Fibroblast of lung (primary cell): Measurements from ENCODE around the gene MGLL. TPM values are rescaled to one million over a fixed set of nuclear protein-coding genes. Genes with fewer than 3 reads are reported as not detected.

Source experiments
- DNase-seq, 2 donors: peaks; one replicate each; pipeline versions ENCODE4 v3.0.0 to v3.0.0-alpha.2; 2010; ENCODE audit warnings: low read depth in 2 of 2
- H2AFZ ChIP-seq: 2 replicates; pipeline ENCODE4 v1.5.1; 2012; ENCODE audit warnings: low read length, control low read depth, inconsistent platforms
- H3K27ac ChIP-seq: 2 replicates; pipeline ENCODE4 v1.5.1; 2011; ENCODE audit warnings: low read length, control low read depth; ENCODE audit not compliant: insufficient read depth
- H3K27me3 ChIP-seq: 2 replicates; pipeline ENCODE4 v1.5.1; 2011; ENCODE audit warnings: mild to moderate bottlenecking, low read length; ENCODE audit not compliant: control insufficient read depth, insufficient read depth
- H3K36me3 ChIP-seq: 2 replicates; pipeline ENCODE4 v1.5.1; 2011; ENCODE audit warnings: low read length; ENCODE audit not compliant: control insufficient read depth, insufficient read depth
- H3K4me1 ChIP-seq: 2 replicates; pipeline ENCODE4 v1.5.1; 2011; ENCODE audit warnings: low read length; ENCODE audit not compliant: control insufficient read depth, insufficient read depth; ENCODE audit errors: extremely low read depth
- H3K4me2 ChIP-seq: 2 replicates; pipeline ENCODE4 v1.5.1; 2011; ENCODE audit warnings: low read length, control low read depth; ENCODE audit not compliant: insufficient read depth; ENCODE audit errors: extremely low read depth
- H3K4me3 ChIP-seq, 4 experiments: fragments of 200-600 bp in 1 of 4; sonication (generic) in 1 of 4; replicated peaks in 1 of 4; 2 replicates each; pipeline ENCODE4 v1.5.1; 2011 to 2016; ENCODE audit warnings: low read length in 4 of 4, low read depth in 3 of 4, mild to moderate bottlenecking in 3 of 4, control low read depth in 2 of 4, inconsistent platforms in 1 of 4, mixed read lengths in 1 of 4; ENCODE audit not compliant: insufficient read depth in 1 of 4; ENCODE audit errors: control extremely low read depth in 1 of 4
- H3K79me2 ChIP-seq: 2 replicates; pipeline ENCODE4 v1.5.1; 2012; ENCODE audit warnings: mild to moderate bottlenecking, low read length, inconsistent platforms; ENCODE audit not compliant: control insufficient read depth, insufficient read depth
- H3K9ac ChIP-seq: 2 replicates; pipeline ENCODE4 v1.5.1; 2011; ENCODE audit warnings: mild to moderate bottlenecking, low read length, control low read depth; ENCODE audit not compliant: insufficient read depth
- H3K9me3 ChIP-seq: 2 replicates; pipeline ENCODE4 v1.5.1; 2012; ENCODE audit warnings: low read depth, low read length; ENCODE audit not compliant: control insufficient read depth, insufficient read depth
- H4K20me1 ChIP-seq: 2 replicates; pipeline ENCODE4 v1.5.1; 2011; ENCODE audit warnings: low read length; ENCODE audit not compliant: control insufficient read depth, insufficient read depth; ENCODE audit errors: extremely low read depth
- EZH2 ChIP-seq: IDR thresholded peaks from 2 replicates; pipeline ENCODE4 v1.5.1; 2012; ENCODE audit warnings: low read length, control low read depth, mild to moderate bottlenecking; ENCODE audit errors: missing control alignments
- polyA plus RNA-seq, 2 donors: library from polyadenylated mRNA; depleted of rRNA in 1 of 2; stranded (reverse) in 1 of 2; unstranded in 1 of 2; fragments of >200 nt; gene quantifications; 2 replicates each; pipeline ENCODE4 v1.2.1, GENCODE V29; 2011 to 2012; ENCODE audit warnings: missing spikeins in 1 of 2
- total RNA-seq: library from RNA; depleted of rRNA; stranded (reverse); fragments of >200 nt; gene quantifications from 2 replicates; pipeline ENCODE4 v1.2.1, GENCODE V29; 2014
- TF ChIP-seq, protein P1 (sequence below), 2 donors: IDR thresholded peaks in 1 of 2; conservative IDR thresholded peaks in 1 of 2; 1 replicate in 1 of 2; 2 replicates in 1 of 2; pipeline ENCODE4 v1.5.1; 2011 to 2012; ENCODE audit warnings: low read length in 2 of 2, control low read depth in 1 of 2, inconsistent platforms in 1 of 2, low read depth in 1 of 2, mild to moderate bottlenecking in 1 of 2

The MGLL gene
- total and polyA plus RNA-seq, 2 donors (not counting 1 experiment from before 2014, with no cell fraction given) = 60.1 to 122 TPM

DNA sequence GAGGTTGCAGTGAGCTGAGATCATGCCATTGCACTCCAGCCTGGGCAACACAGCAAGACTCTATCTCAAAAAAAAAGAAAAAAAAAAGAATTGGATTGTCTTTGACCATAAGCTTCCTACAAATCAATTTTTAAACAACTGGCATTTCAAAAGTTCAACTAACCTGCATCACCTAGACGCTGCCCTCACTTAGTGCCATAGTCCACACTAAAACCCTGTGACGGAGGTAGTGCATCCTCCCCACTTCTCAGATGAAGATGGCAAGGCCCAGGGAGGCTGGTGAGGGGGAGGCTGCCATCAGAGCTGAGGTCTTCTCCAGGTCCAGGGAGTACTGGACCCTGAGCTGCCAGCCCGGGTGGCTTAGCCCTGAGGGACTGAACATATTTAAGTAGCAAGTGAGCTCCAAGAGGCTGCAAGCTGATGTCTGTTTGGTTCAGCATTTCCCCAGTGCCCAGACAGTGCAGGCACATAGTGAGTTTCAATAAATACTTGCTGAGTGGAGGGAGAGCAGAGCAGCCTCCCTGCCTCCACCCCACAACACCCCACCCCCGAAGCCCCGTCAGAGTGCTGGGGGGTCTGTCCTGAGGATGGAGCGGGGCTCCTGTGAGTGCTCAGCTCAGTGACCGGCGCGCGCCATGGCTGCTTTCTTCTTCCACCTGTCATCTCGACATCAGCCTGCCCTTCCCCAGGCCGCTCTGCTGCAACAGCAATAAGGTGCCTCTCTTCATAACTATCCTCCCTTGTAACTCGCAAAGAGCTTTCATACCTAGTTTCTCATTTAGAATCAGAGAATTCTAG lies 52.8 kb downstream of the MGLL start:
- Histone ChIP-seq H3K4me1 (peaks cover 36% of the 10 kb centered on the region), H4K20me1 (no peaks in the 10 kb centered on the region), H3K4me2 (peak overlapping the region; percentile 8), H3K4me3 (no peak overlapping the region), H3K27ac (peak overlapping the region; percentile 95), H2AFZ (no peak overlapping the region), H3K9ac (no peak overlapping the region), H3K9me3 (no peaks in the 10 kb centered on the region), H3K36me3 (no peaks in the 10 kb centered on the region), H3K79me2 (peaks cover 63% of the 10 kb centered on the region), H3K27me3 (no peaks in the 10 kb centered on the region)
- TF ChIP-seq EZH2 = no peak
- TF ChIP-seq, protein P1, sequence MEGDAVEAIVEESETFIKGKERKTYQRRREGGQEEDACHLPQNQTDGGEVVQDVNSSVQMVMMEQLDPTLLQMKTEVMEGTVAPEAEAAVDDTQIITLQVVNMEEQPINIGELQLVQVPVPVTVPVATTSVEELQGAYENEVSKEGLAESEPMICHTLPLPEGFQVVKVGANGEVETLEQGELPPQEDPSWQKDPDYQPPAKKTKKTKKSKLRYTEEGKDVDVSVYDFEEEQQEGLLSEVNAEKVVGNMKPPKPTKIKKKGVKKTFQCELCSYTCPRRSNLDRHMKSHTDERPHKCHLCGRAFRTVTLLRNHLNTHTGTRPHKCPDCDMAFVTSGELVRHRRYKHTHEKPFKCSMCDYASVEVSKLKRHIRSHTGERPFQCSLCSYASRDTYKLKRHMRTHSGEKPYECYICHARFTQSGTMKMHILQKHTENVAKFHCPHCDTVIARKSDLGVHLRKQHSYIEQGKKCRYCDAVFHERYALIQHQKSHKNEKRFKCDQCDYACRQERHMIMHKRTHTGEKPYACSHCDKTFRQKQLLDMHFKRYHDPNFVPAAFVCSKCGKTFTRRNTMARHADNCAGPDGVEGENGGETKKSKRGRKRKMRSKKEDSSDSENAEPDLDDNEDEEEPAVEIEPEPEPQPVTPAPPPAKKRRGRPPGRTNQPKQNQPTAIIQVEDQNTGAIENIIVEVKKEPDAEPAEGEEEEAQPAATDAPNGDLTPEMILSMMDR (conservative IDR thresholded peaks at IDR 0.05 in 1 of 2, IDR thresholded peaks at IDR 0.05 in 1 of 2; ENCODE audit: low read depth in 1 of 2, low read length in 2 of 2) = no peak
- DNase-seq = no peak

GRCh38 chr3:127768346-127769008 lies 53.8 kb downstream of the MGLL start:
- Histone ChIP-seq H3K4me2 (peak overlapping the region; percentile 49), H2AFZ (no peak overlapping the region), H3K27me3 (no peaks in the 10 kb centered on the region), H3K9me3 (no peaks in the 10 kb centered on the region), H3K4me1 (peaks cover 36% of the 10 kb centered on the region), H3K36me3 (no peaks in the 10 kb centered on the region), H4K20me1 (no peaks in the 10 kb centered on the region), H3K79me2 (peaks cover 60% of the 10 kb centered on the region), H3K9ac (peak overlapping the region; percentile 3), H3K4me3 (no peak overlapping the region), H3K27ac (peak overlapping the region; percentile 95)
- peak; percentile 98 for DNase-seq
- TF ChIP-seq, protein P1 (conservative IDR thresholded peaks at IDR 0.05 in 1 of 2, IDR thresholded peaks at IDR 0.05 in 1 of 2; ENCODE audit: low read depth in 1 of 2, low read length in 2 of 2) = no peak
- no peak for TF ChIP-seq EZH2

DNA sequence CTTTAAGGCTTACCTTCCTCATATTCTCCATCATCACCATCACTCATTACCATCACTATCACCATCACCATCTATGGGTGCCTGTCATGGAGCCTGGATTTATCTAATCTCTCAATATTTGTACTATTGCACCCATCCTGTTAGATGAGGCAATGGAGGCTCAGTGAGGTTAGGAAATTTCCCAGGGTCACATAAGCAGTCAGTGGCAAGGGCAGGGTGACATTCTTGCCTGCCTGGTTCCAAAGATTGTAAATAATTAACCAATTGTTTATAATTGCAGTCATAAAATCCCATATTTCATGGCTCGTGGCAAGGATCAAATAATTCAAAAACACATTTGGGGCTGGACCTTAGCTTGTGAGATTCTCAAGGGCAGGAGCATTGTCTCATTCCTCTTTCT lies 55.2 kb downstream of the MGLL start:
- Histone ChIP-seq H3K4me3 (no peak overlapping the region), H3K9me3 (no peaks in the 10 kb centered on the region), H3K9ac (no peak overlapping the region), H3K4me2 (no peak overlapping the region), H3K27me3 (no peaks in the 10 kb centered on the region), H3K4me1 (peaks cover 33% of the 10 kb centered on the region), H3K36me3 (no peaks in the 10 kb centered on the region), H3K79me2 (peaks cover 52% of the 10 kb centered on the region), H2AFZ (no peak overlapping the region), H3K27ac (peak overlapping the region; percentile 95), H4K20me1 (no peaks in the 10 kb centered on the region)
- DNase-seq = no peak
- TF ChIP-seq, protein P1 (conservative IDR thresholded peaks at IDR 0.05 in 1 of 2, IDR thresholded peaks at IDR 0.05 in 1 of 2; ENCODE audit: low read depth in 1 of 2, low read length in 2 of 2) = no peak
- no peak for TF ChIP-seq EZH2
